GM12878 (cell line): Measurements from ENCODE around the gene MTHFD1L. TPM values are rescaled to one million over a fixed set of nuclear protein-coding genes. Genes with fewer than 3 reads are reported as not detected.

Source experiments
- ATAC-seq: fragments of 200-7000 bp; cut with Tn5 transposase; 3 replicates; pipeline ENCODE4 v1.9.1; 2020; ENCODE audit warnings: mild to moderate bottlenecking, moderate library complexity
- BruUV-seq: library from RNA; stranded (reverse); fragments of 400-500 nt; replicated peaks from 2 replicates; lab custom pipeline; 2021; lab: Mats Ljungman, UMichigan
- CTCF ChIA-PET: fragments of 300-600 bp; sonication (Branson Sonifier 250); formaldehyde crosslinking; extraction: SDS; loops from one replicate; lab custom pipeline; 2021; ENCODE audit warnings: inconsistent platforms; lab: Yijun Ruan, JAX
- POLR2A ChIA-PET: fragments of 350-600 bp; formaldehyde crosslinking; extraction: SDS; loops from one replicate; lab custom pipeline; 2021; ENCODE audit warnings: inconsistent platforms; lab: Charles Lee
- RAD21 ChIA-PET: fragments of 300-600 bp; sonication (Branson Sonifier 250); formaldehyde crosslinking; loops from one replicate; lab custom pipeline; 2023; ENCODE audit warnings: antibody characterized with exemption; ENCODE audit not compliant: unreplicated experiment; lab: Charles Lee
- SMC1A ChIA-PET: fragments of 300-600 bp; sonication (Branson Sonifier 250); formaldehyde crosslinking; loops from one replicate; lab custom pipeline; 2023; ENCODE audit not compliant: unreplicated experiment, uncharacterized antibody; lab: Charles Lee
- DNase-seq: peaks from one replicate; pipeline ENCODE4 v3.0.0-alpha.2; 2011; ENCODE audit warnings: low read depth, low spot score
- FAIRE-seq: peaks from 3 replicates; lab custom pipeline; 2011; peaks lifted over from hg19 to GRCh38; lab: Jason Lieb, UNC
- H2AFZ ChIP-seq: 2 replicates; pipeline ENCODE4 v1.6.0; 2011; ENCODE audit warnings: low read depth, low read length, control low read depth; ENCODE audit not compliant: control insufficient read depth
- H3K27ac ChIP-seq: 2 replicates; pipeline ENCODE4 v1.5.1; 2011; ENCODE audit warnings: control low read depth; ENCODE audit not compliant: control insufficient read depth, insufficient read depth
- H3K27me3 ChIP-seq, 2 experiments: replicated peaks in 1 of 2; 2 replicates each; pipeline versions ENCODE4 v1.6.0 to v1.6.1; 2011; ENCODE audit warnings: low read length in 1 of 2; ENCODE audit not compliant: control insufficient read depth in 2 of 2, insufficient read depth in 2 of 2
- H3K36me3 ChIP-seq, 2 experiments: 2 replicates each; pipeline ENCODE4 v1.5.1; 2011; ENCODE audit warnings: low read length in 1 of 2; ENCODE audit not compliant: control insufficient read depth in 2 of 2, insufficient read depth in 2 of 2
- H3K4me1 ChIP-seq: 2 replicates; pipeline ENCODE4 v1.6.1; 2011; ENCODE audit warnings: mild to moderate bottlenecking, low read length, moderate library complexity, mixed read lengths; ENCODE audit not compliant: control insufficient read depth, insufficient read depth
- H3K4me2 ChIP-seq: 2 replicates; pipeline ENCODE4 v1.6.0; 2011; ENCODE audit warnings: control low read depth; ENCODE audit not compliant: control insufficient read depth, insufficient read depth
- H3K4me3 ChIP-seq: fragments of 200-600 bp; sonication (generic); 2 replicates; pipeline ENCODE4 v1.5.1; 2016
- H3K79me2 ChIP-seq: 2 replicates; pipeline ENCODE4 v1.6.0; 2011; ENCODE audit warnings: low read length; ENCODE audit not compliant: control insufficient read depth, insufficient read depth
- H3K9ac ChIP-seq: 2 replicates; pipeline ENCODE4 v1.8.0; 2011; ENCODE audit warnings: low read length, control low read depth, mixed read lengths; ENCODE audit not compliant: control insufficient read depth, insufficient read depth
- H3K9me3 ChIP-seq: replicated peaks from 3 replicates; pipeline ENCODE4 v1.5.1; 2011; ENCODE audit warnings: mild to moderate bottlenecking, low read length; ENCODE audit not compliant: control insufficient read depth, insufficient read depth
- H4K20me1 ChIP-seq: 2 replicates; pipeline ENCODE4 v1.6.0; 2011; ENCODE audit not compliant: control insufficient read depth, insufficient read depth
- BCLAF1 ChIP-seq: fragments of 450-650 bp; IDR thresholded peaks from 2 replicates; pipeline ENCODE4 v1.6.1; 2017; ENCODE audit warnings: antibody characterized with exemption, mild to moderate bottlenecking, moderate library complexity
- ETV6 ChIP-seq, 2 experiments: fragments of 450-650 bp in 1 of 2; IDR thresholded peaks in 1 of 2; conservative IDR thresholded peaks in 1 of 2; 2 replicates each; pipeline ENCODE4 v1.6.1; 2014; ENCODE audit warnings: antibody characterized with exemption in 1 of 2, borderline replicate concordance in 1 of 2, low read depth in 1 of 2, mild to moderate bottlenecking in 1 of 2, moderate library complexity in 1 of 2
- FOXK2 ChIP-seq: fragments of 450-650 bp; IDR thresholded peaks from 2 replicates; pipeline ENCODE4 v1.6.1; 2017; ENCODE audit warnings: mild to moderate bottlenecking, moderate library complexity
- IKZF1 ChIP-seq: fragments of 450-650 bp; conservative IDR thresholded peaks from 2 replicates; pipeline ENCODE4 v1.6.1; 2017; ENCODE audit warnings: antibody characterized with exemption, mild to moderate bottlenecking
- NFIC ChIP-seq: IDR thresholded peaks from 2 replicates; pipeline ENCODE4 v1.6.1; 2012; ENCODE audit warnings: low read depth, mild to moderate bottlenecking, inconsistent platforms, low read length, moderate library complexity
- NR2C2 ChIP-seq: IDR thresholded peaks from 2 replicates; pipeline ENCODE4 v1.6.1; 2011; ENCODE audit warnings: borderline replicate concordance, low read depth; ENCODE audit not compliant: control insufficient read depth, insufficient read length
- NRF1 ChIP-seq: conservative IDR thresholded peaks from 2 replicates; pipeline ENCODE4 v1.6.1; 2011; ENCODE audit warnings: mild to moderate bottlenecking, low read depth, low read length, improper control_type of control experiment
- RELB ChIP-seq: fragments of 450-650 bp; IDR thresholded peaks from 2 replicates; pipeline ENCODE4 v1.6.1; 2017; ENCODE audit warnings: low read depth, mild to moderate bottlenecking, moderate library complexity
- SMARCA5 ChIP-seq: fragments of 450-650 bp; IDR thresholded peaks from 2 replicates; pipeline ENCODE4 v1.6.1; 2017; ENCODE audit warnings: mild to moderate bottlenecking
- TARDBP ChIP-seq: IDR thresholded peaks from 2 replicates; pipeline ENCODE4 v1.6.1; 2016; ENCODE audit warnings: borderline replicate concordance
- TCF3 ChIP-seq: IDR thresholded peaks from 2 replicates; pipeline ENCODE4 v1.6.1; 2012; ENCODE audit warnings: low read depth, mild to moderate bottlenecking, low read length, borderline replicate concordance; ENCODE audit not compliant: insufficient read depth
- whole genome bisulfite sequencing: methylation state at CpG from one replicate; pipeline ENCODE4 v1.1.6; 2016; ENCODE audit warnings: low lambda C conversion rate; ENCODE audit not compliant: insufficient replicate concordance, insufficient coverage; ENCODE audit errors: missing lambda C conversion rate; 5-methylcytosine and 5-hydroxymethylcytosine counted together
- in situ Hi-C: fragments of 300-500 bp; cut with MboI; formaldehyde crosslinking; loops from 9 replicates; pipeline ENCODE4 v1.14.3; 2018; ENCODE audit warnings: mixed read lengths
- intact Hi-C: fragments of 100-400 bp; cut with micrococcal nuclease; formaldehyde crosslinking; loops from one replicate; pipeline ENCODE4 v1.14.2; 2022; ENCODE audit not compliant: unreplicated experiment
- polyA plus RNA-seq, 11 experiments: library from polyadenylated mRNA; depleted of rRNA in 4 of 11; unstranded in 6 of 11; stranded (reverse) in 5 of 11; fragments of >200 nt; fragmentation: Nextera tagmentation in 4 of 11; fragmentation: Illumina TruSeq in 1 of 11; extraction: Ambion mirVana in 4 of 11; extraction: Trizol in 1 of 11; gene quantifications; 1 replicate in 1 of 11; 2 replicates in 10 of 11; pipeline versions ENCODE4 v1.2.1 to v1.2.3, GENCODE V29; 2011 to 2016; ENCODE audit warnings: inconsistent platforms in 2 of 11, missing spikeins in 2 of 11, low read depth in 1 of 11
- total RNA-seq, 4 experiments: library from RNA; depleted of rRNA in 3 of 4; stranded (reverse); fragments of >200 nt in 3 of 4; fragmentation: Illumina TruSeq in 1 of 4; extraction: Trizol in 1 of 4; gene quantifications; 2 replicates each; pipeline versions ENCODE4 v1.2.1 to v1.2.3, GENCODE V29; 2013 to 2021
- TF ChIP-seq, protein P1 (sequence below): IDR thresholded peaks from 2 replicates; pipeline ENCODE4 v1.6.1; 2012; ENCODE audit warnings: low read depth, low read length, improper control_type of control experiment
- TF ChIP-seq, protein P2 (sequence below): fragments of 450-650 bp; IDR thresholded peaks from 2 replicates; pipeline ENCODE4 v1.6.1; 2016; ENCODE audit warnings: mild to moderate bottlenecking
- TF ChIP-seq, protein P3 (sequence below): fragments of 450-650 bp; IDR thresholded peaks from 2 replicates; pipeline ENCODE4 v1.6.1; 2017; ENCODE audit warnings: mild to moderate bottlenecking

Gene MTHFD1L
- total and polyA plus RNA-seq, 10 of the 15 experiments (the other 5 are each of a cell fraction or from before 2014, with no cell fraction given), result 11.7 to 75.5 (median 28.8) TPM

GRCh38 chr6:151100326-151100725 is 234.8 kb downstream of the MTHFD1L start (continued):
- TF ChIP-seq RELB, result no peak
- no peak for TF ChIP-seq SMARCA5

GRCh38 chr6:151101161-151101815 is 235.8 kb downstream of the MTHFD1L start:
- CTCF ChIA-PET, result no interaction called here
- 94% methylated on average over 6 of the region's 6 CpGs for WGBS
- no peak for DNase-seq
- Histone ChIP-seq H3K27me3 (no peaks in the 10 kb centered on the region), H3K9ac (no peak overlapping the region), H3K4me2 (no peak overlapping the region), H3K79me2 (no peaks in the 10 kb centered on the region), H3K27ac (no peak overlapping the region), H2AFZ (no peak overlapping the region), H3K4me3 (no peak overlapping the region), H3K36me3 (peaks cover 0 to 2% of the 10 kb centered on the region in 2 experiments; a peak in 1 of 4 replicates), H4K20me1 (no peaks in the 10 kb centered on the region), H3K9me3 (no peaks in the 10 kb centered on the region), H3K4me1 (no peaks in the 10 kb centered on the region)
- POLR2A ChIA-PET, result no interaction called here
- intact Hi-C loops, result no loop called here
- in situ Hi-C loops, result no loop called here
- no peak for ATAC-seq
- no peak for FAIRE-seq
- RAD21 ChIA-PET, result no interaction called here
- BruUV-seq, result no TSS peak
- SMC1A ChIA-PET, result no interaction called here
- no peak for TF ChIP-seq NFIC
- no peak for TF ChIP-seq TCF3
- no peak for TF ChIP-seq NR2C2
- no peak for TF ChIP-seq NRF1
- TF ChIP-seq, protein P1, sequence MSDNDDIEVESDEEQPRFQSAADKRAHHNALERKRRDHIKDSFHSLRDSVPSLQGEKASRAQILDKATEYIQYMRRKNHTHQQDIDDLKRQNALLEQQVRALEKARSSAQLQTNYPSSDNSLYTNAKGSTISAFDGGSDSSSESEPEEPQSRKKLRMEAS, result no peak
- TF ChIP-seq IKZF1, result no peak
- TF ChIP-seq, protein P2, sequence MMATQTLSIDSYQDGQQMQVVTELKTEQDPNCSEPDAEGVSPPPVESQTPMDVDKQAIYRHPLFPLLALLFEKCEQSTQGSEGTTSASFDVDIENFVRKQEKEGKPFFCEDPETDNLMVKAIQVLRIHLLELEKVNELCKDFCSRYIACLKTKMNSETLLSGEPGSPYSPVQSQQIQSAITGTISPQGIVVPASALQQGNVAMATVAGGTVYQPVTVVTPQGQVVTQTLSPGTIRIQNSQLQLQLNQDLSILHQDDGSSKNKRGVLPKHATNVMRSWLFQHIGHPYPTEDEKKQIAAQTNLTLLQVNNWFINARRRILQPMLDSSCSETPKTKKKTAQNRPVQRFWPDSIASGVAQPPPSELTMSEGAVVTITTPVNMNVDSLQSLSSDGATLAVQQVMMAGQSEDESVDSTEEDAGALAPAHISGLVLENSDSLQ, result no peak
- no peak for TF ChIP-seq ETV6 (conservative IDR thresholded peaks at IDR 0.05 in 1 of 2, IDR thresholded peaks at IDR 0.05 in 1 of 2; ENCODE audit: borderline replicate concordance in 1 of 2, low read depth in 1 of 2)
- TF ChIP-seq, protein P3, sequence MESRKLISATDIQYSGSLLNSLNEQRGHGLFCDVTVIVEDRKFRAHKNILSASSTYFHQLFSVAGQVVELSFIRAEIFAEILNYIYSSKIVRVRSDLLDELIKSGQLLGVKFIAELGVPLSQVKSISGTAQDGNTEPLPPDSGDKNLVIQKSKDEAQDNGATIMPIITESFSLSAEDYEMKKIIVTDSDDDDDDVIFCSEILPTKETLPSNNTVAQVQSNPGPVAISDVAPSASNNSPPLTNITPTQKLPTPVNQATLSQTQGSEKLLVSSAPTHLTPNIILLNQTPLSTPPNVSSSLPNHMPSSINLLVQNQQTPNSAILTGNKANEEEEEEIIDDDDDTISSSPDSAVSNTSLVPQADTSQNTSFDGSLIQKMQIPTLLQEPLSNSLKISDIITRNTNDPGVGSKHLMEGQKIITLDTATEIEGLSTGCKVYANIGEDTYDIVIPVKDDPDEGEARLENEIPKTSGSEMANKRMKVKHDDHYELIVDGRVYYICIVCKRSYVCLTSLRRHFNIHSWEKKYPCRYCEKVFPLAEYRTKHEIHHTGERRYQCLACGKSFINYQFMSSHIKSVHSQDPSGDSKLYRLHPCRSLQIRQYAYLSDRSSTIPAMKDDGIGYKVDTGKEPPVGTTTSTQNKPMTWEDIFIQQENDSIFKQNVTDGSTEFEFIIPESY, result no peak
- no peak for TF ChIP-seq FOXK2
- TF ChIP-seq TARDBP, result no peak
- no peak for TF ChIP-seq BCLAF1
